ENCODE measurements around the gene MED16.
"Not testable (repeated sequence)": the region's sequence is repeated elsewhere in the genome, so short reads cannot be mapped to it uniquely, and the experiment has no call there.

MED16 gene

DNA sequence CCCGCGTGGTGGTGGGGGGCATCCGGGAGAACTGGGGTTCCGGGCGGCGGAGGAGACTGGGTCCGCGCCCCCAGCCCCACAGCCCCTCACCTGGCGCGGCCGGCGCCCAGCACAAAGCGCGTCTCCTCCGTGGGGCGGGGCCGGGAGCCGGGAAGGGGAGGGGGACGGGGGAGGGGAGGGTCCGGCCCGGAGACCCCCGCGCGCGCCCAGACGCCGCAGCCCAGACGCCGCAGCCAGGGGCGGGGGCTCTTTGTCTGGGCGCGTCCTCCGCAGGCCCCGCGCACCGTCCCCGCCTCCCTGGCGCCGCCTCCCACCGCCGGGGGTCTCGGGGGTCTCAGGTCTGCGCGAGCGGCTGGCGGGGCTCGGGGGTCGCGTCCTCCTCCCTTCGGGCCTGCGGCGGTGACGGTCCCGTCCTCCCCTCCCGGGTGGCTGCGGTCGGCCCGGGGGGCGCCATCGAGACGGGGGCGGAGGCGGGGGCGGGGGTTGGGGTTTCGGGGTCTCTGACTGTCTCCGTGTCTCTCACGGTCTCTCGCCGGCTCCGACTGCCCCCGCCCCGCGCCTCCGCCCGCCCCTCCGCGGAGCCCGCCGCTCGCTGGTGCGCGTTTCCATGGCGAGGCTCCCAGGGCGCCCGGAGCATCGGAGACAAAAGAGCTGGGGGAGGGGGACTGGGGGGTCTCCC lies 71.0 kb downstream of the MED16 start, which contains the start of gene PLPPR3:
Gene PLPPR3, minus strand, starts transcription at position 131 of the 679 bp plus-strand sequence. CDS start 396 bp downstream, outside the sequence.
- DNase-seq: no peak

DNA sequence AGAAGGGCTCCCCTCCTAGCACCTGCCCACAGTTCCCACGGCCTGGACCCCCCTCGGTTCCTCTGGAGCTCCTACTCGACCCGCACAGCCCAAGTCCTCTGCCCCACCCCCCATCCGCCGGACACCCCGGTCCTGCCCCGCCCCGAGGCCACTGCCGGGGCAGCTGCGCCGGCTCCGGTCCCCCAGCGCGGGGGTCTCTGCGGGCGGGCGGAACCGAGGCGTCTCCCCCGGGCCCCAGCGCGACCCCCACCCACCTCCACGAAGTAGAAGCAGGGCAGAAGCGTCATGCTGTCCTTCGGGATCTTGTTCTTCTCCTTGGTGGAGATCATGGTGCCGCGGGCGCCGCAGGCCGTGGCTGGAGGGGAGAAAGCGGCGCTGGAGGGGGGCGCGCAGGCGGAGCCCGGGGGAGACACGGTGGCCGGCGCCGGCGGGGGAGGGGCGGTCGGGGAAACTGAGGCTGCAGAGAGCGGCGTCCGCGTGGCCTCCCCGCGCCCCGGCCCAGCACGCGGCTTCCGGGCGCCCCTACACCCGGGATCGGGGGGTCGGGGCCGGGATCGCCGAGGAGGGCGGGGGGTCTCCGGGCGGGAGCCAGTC lies 71.7 kb downstream of the MED16 start:
- no peak for DNase-seq

DNA sequence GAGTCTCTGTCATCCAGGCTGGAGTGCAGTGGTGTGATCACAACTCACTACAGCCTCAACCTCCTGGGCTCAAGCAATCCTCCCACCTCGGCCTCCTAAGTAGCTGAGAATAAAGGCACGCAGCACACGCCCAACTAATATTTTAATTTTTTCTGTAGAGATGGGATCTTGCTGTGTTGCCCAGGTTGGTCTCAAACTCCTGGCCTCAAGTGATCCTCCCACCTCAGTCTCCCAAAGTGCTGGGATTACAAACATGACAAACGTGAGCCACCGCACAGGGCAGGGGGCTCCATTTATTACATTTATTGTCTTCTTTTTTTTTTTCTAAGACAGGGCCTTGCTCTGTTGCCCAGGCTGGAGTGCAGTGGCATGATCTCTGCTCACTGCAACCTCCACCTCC lies 72.8 kb downstream of the MED16 start:
- DNase-seq: not testable (repeated sequence)

All from DMS79 (cell line).